H9 (cell line): ENCODE measurements around the gene KRTAP10-5. TPM values are rescaled to one million over a fixed set of nuclear protein-coding genes. Genes with fewer than 3 reads are reported as not detected.

ENCODE experiments used
- DNase-seq: peaks from one replicate; pipeline ENCODE4 v3.0.0-alpha.2; 2017
- H2AFZ ChIP-seq: one replicate; pipeline ENCODE4 v1.6.1; 2013; ENCODE audit warnings: mild to moderate bottlenecking, low read length, control low read depth, moderate library complexity
- H2AK5ac ChIP-seq: 2 replicates; pipeline ENCODE4 v1.6.1; 2013; ENCODE audit warnings: low read length, control low read depth, mixed read lengths; ENCODE audit not compliant: insufficient read length
- H2BK120ac ChIP-seq: one replicate; pipeline ENCODE4 v1.6.1; 2013; ENCODE audit warnings: low read depth, mild to moderate bottlenecking, low read length, control low read depth, inconsistent platforms; ENCODE audit not compliant: poor library complexity, severe bottlenecking
- H2BK12ac ChIP-seq: 2 replicates; pipeline ENCODE4 v1.6.1; 2013; ENCODE audit warnings: low read length, control low read depth, mixed read lengths, low read depth; ENCODE audit not compliant: insufficient read length
- H2BK15ac ChIP-seq: 2 replicates; pipeline ENCODE4 v1.6.1; 2013; ENCODE audit warnings: low read depth, low read length, control low read depth
- H2BK20ac ChIP-seq: one replicate; pipeline ENCODE4 v1.6.1; 2013; ENCODE audit warnings: low read depth, mild to moderate bottlenecking, low read length, control low read depth, inconsistent platforms; ENCODE audit not compliant: poor library complexity, severe bottlenecking
- H2BK5ac ChIP-seq: 2 replicates; pipeline ENCODE4 v1.6.1; 2013; ENCODE audit warnings: low read length, control low read depth, mixed read lengths; ENCODE audit not compliant: insufficient read length
- H3K14ac ChIP-seq: 2 replicates; pipeline ENCODE4 v1.6.1; 2013; ENCODE audit warnings: low read length, control low read depth; ENCODE audit not compliant: insufficient read depth
- H3K18ac ChIP-seq: 2 replicates; pipeline ENCODE4 v1.6.1; 2013; ENCODE audit warnings: low read depth, mild to moderate bottlenecking, mixed read lengths, low read length, control low read depth; ENCODE audit not compliant: insufficient read length
- H3K23ac ChIP-seq: 2 replicates; pipeline ENCODE4 v1.6.1; 2013; ENCODE audit warnings: low read length, control low read depth, mixed read lengths, low read depth; ENCODE audit not compliant: insufficient read length
- H3K23me2 ChIP-seq: 2 replicates; pipeline ENCODE4 v1.6.1; 2013; ENCODE audit warnings: low read depth, mild to moderate bottlenecking, mixed read lengths, low read length, control low read depth; ENCODE audit not compliant: insufficient read length, poor library complexity, severe bottlenecking
- H3K27ac ChIP-seq: 2 replicates; pipeline ENCODE4 v1.5.1; 2013; ENCODE audit warnings: low read length, control low read depth, mixed read lengths, low read depth; ENCODE audit not compliant: insufficient read length
- H3K27me3 ChIP-seq: 2 replicates; pipeline ENCODE4 v1.6.1; 2013; ENCODE audit warnings: low read length, control low read depth, inconsistent platforms; ENCODE audit not compliant: insufficient read depth
- H3K4ac ChIP-seq: 2 replicates; pipeline ENCODE4 v1.6.1; 2013; ENCODE audit warnings: low read depth, mild to moderate bottlenecking, control low read depth, inconsistent platforms, low read length, moderate library complexity
- H3K4me1 ChIP-seq: 2 replicates; pipeline ENCODE4 v1.6.1; 2013; ENCODE audit warnings: low read length, control low read depth, inconsistent platforms; ENCODE audit not compliant: insufficient read depth
- H3K4me2 ChIP-seq: 2 replicates; pipeline ENCODE4 v1.6.1; 2013; ENCODE audit warnings: low read length, control low read depth, mixed read lengths; ENCODE audit not compliant: insufficient read length, insufficient read depth
- H3K56ac ChIP-seq: 2 replicates; pipeline ENCODE4 v1.6.1; 2013; ENCODE audit warnings: low read depth, mild to moderate bottlenecking, mixed read lengths, low read length, control low read depth; ENCODE audit not compliant: insufficient read length
- H3K79me1 ChIP-seq: 2 replicates; pipeline ENCODE4 v1.6.1; 2013; ENCODE audit warnings: low read depth, mild to moderate bottlenecking, moderate library complexity, low read length, control low read depth, inconsistent platforms; ENCODE audit not compliant: insufficient read depth, poor library complexity, severe bottlenecking
- H3K79me2 ChIP-seq: 2 replicates; pipeline ENCODE4 v1.6.1; 2013; ENCODE audit warnings: low read length, control low read depth, inconsistent platforms; ENCODE audit not compliant: insufficient read depth
- H3K9ac ChIP-seq: 2 replicates; pipeline ENCODE4 v1.6.1; 2013; ENCODE audit warnings: low read length, control low read depth, mixed read lengths; ENCODE audit not compliant: insufficient read length; ENCODE audit errors: extremely low read depth
- H3K9me3 ChIP-seq: one replicate; pipeline ENCODE4 v1.6.1; 2013; ENCODE audit warnings: low read depth, low read length, inconsistent platforms; ENCODE audit not compliant: control insufficient read depth
- H3T11ph ChIP-seq: one replicate; pipeline ENCODE4 v1.6.1; 2013; ENCODE audit warnings: mild to moderate bottlenecking, low read length, control low read depth, inconsistent platforms
- H4K20me1 ChIP-seq: one replicate; pipeline ENCODE4 v1.6.1; 2013; ENCODE audit not compliant: control insufficient read depth, insufficient read length, insufficient read depth
- H4K5ac ChIP-seq: 2 replicates; pipeline ENCODE4 v1.6.1; 2013; ENCODE audit warnings: low read depth, mild to moderate bottlenecking, mixed read lengths, low read length, control low read depth; ENCODE audit not compliant: insufficient read length
- H4K8ac ChIP-seq: replicated peaks from 2 replicates; pipeline ENCODE4 v1.6.1; 2013; ENCODE audit warnings: low read length, control low read depth, mixed read lengths, low read depth; ENCODE audit not compliant: insufficient read length
- H4K91ac ChIP-seq: 2 replicates; pipeline ENCODE4 v1.6.1; 2013; ENCODE audit warnings: low read depth, mild to moderate bottlenecking, moderate library complexity, mixed read lengths, low read length, control low read depth; ENCODE audit not compliant: insufficient read length
- H3K27ac Mint-ChIP-seq, 3 experiments: 2 replicates in 2 of 3; 3 replicates in 1 of 3; pipeline ENCODE4 v1.8.0; 2020 to 2021; ENCODE audit warnings: mixed read lengths in 3 of 3, mild to moderate bottlenecking in 1 of 3, moderate library complexity in 1 of 3
- H3K27me3 Mint-ChIP-seq: 2 replicates; pipeline ENCODE4 v1.8.0; 2021; ENCODE audit warnings: low read depth, mild to moderate bottlenecking, moderate library complexity, mixed read lengths
- H3K36me3 Mint-ChIP-seq, 3 experiments: 2 replicates in 2 of 3; 3 replicates in 1 of 3; pipeline ENCODE4 v1.8.0; 2020 to 2021; ENCODE audit warnings: low read depth in 3 of 3, mixed read lengths in 3 of 3; ENCODE audit not compliant: insufficient read depth in 1 of 3
- H3K4me1 Mint-ChIP-seq, 2 experiments: 2 replicates each; pipeline ENCODE4 v1.8.0; 2020; ENCODE audit warnings: mixed read lengths in 2 of 2
- H3K4me3 Mint-ChIP-seq, 2 experiments: 2 replicates in 1 of 2; 3 replicates in 1 of 2; pipeline ENCODE4 v1.8.0; 2020 to 2021; ENCODE audit warnings: mild to moderate bottlenecking in 2 of 2, mixed read lengths in 2 of 2, moderate library complexity in 1 of 2
- H3K9me3 Mint-ChIP-seq, 2 experiments: 2 replicates in 1 of 2; 3 replicates in 1 of 2; pipeline ENCODE4 v1.8.0; 2020; ENCODE audit warnings: mild to moderate bottlenecking in 2 of 2, mixed read lengths in 2 of 2, moderate library complexity in 1 of 2
- WGBS: extraction: QIAGEN DNeasy Blood & Tissue Kit; methylation state at CpG from one replicate; pipeline ENCODE4 v1.1.7; 2013; ENCODE audit warnings: missing lambda C conversion rate, low lambda C conversion rate, mixed read lengths; ENCODE audit not compliant: insufficient read length; ENCODE audit errors: extremely low coverage; 5-methylcytosine and 5-hydroxymethylcytosine counted together
- total RNA-seq: library from RNA; stranded (reverse); gene quantifications from 2 replicates; pipeline ENCODE4 v1.2.1, GENCODE V29; 2021
- TF ChIP-seq, protein P1 (sequence below): fragments of 200-600 bp; sonication (generic); conservative IDR thresholded peaks from 3 replicates; pipeline ENCODE4 v1.8.0; 2021; ENCODE audit warnings: antibody characterized with exemption, mild to moderate bottlenecking

The KRTAP10-5 gene
- total RNA-seq, 1 experiment from 2014 or later = not detected

DNA sequence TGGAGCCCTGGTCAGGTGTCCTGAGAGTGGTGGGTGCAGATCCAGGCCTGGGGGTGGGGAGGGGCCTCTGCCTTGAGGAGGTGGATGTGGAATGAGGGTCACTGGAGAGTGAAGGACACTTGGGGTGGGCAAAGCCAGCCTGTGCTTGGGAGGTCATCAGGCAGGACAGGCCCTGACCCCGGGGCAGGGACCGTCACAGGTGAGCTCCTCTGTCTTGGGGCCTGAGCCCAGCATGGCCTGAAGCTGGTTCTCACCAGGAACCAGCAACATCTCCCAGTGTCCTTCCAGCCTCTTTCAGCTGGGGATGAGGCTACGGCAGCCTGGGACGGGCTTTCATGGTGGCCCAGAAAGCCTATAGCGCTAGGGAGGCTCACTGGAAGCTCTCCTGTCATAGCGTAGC lies 28.3 kb downstream of the KRTAP10-5 start:
- DNase-seq = no peak
- H3K4me1 Mint-ChIP-seq = peaks cover 42 to 56% of the 10 kb centered on the region in 2 experiments

More for the DNA sequence above, 28.3 kb downstream of the KRTAP10-5 start:
- Histone ChIP-seq H3K4me2 (no peak overlapping the region), H3K4ac (no peak overlapping the region; the same call in 1 of the 2 replicates), H3K27me3 (no peaks in the 10 kb centered on the region), H4K5ac (no peak overlapping the region), H4K8ac (no peak overlapping the region), H3K9me3 (no peaks in the 10 kb centered on the region), H3K79me2 (no peaks in the 10 kb centered on the region), H4K20me1 (no peaks in the 10 kb centered on the region), H2AK5ac (no peak overlapping the region), H2BK15ac (peak overlapping the region; percentile 87; the same call in 1 of the 2 replicates), H3K23me2 (no peaks in the 10 kb centered on the region), H3K18ac (no peak overlapping the region), H3K27ac (no peak overlapping the region), H2BK12ac (no peak overlapping the region), H3K14ac (peak overlapping the region; percentile 53), H3K79me1 (no peaks in the 10 kb centered on the region), H3K4me1 (peaks cover 6% of the 10 kb centered on the region; the same call in 1 of the 2 replicates), H4K91ac (no peak overlapping the region), H2BK20ac (no peak overlapping the region), H2BK5ac (no peak overlapping the region), H3T11ph (no peak overlapping the region), H3K56ac (no peak overlapping the region), H2BK120ac (no peak overlapping the region), H3K9ac (no peak overlapping the region), H3K23ac (no peak overlapping the region), H2AFZ (no peak overlapping the region)
- WGBS = no CpG with 5 or more reads among the region's 6 CpGs
- peaks cover 3 to 4% of the 10 kb centered on the region in 2 experiments; a peak in 3 of 5 replicates for H3K9me3 Mint-ChIP-seq
- H3K27me3 Mint-ChIP-seq = peaks cover 3% of the 10 kb centered on the region
- H3K36me3 Mint-ChIP-seq = peaks cover 0 to 7% (median 3%) of the 10 kb centered on the region in 3 experiments; a peak in 3 of 7 replicates
- H3K27ac Mint-ChIP-seq = peak overlapping the region in 1 of 3 experiments; percentile 49; a peak in 2 of 7 replicates
- no peak overlapping the region for H3K4me3 Mint-ChIP-seq
- TF ChIP-seq, protein P1, sequence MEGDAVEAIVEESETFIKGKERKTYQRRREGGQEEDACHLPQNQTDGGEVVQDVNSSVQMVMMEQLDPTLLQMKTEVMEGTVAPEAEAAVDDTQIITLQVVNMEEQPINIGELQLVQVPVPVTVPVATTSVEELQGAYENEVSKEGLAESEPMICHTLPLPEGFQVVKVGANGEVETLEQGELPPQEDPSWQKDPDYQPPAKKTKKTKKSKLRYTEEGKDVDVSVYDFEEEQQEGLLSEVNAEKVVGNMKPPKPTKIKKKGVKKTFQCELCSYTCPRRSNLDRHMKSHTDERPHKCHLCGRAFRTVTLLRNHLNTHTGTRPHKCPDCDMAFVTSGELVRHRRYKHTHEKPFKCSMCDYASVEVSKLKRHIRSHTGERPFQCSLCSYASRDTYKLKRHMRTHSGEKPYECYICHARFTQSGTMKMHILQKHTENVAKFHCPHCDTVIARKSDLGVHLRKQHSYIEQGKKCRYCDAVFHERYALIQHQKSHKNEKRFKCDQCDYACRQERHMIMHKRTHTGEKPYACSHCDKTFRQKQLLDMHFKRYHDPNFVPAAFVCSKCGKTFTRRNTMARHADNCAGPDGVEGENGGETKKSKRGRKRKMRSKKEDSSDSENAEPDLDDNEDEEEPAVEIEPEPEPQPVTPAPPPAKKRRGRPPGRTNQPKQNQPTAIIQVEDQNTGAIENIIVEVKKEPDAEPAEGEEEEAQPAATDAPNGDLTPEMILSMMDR = no peak
